HK-2 (cell line): ENCODE results near the gene RAI1.
"Not testable (repeated sequence)": the region's sequence is repeated elsewhere in the genome, so short reads cannot be mapped to it uniquely, and the experiment has no call there.

Experiments
- DNase-seq: peaks from one replicate; pipeline ENCODE4 v3.0.0-alpha.2; 2018; ENCODE audit not compliant: unreplicated experiment

RAI1 gene

GRCh38 chr17:17663160-17664063 is 17.8 kb upstream of the RAI1 start:
- peak; percentile 84 for DNase-seq

DNA sequence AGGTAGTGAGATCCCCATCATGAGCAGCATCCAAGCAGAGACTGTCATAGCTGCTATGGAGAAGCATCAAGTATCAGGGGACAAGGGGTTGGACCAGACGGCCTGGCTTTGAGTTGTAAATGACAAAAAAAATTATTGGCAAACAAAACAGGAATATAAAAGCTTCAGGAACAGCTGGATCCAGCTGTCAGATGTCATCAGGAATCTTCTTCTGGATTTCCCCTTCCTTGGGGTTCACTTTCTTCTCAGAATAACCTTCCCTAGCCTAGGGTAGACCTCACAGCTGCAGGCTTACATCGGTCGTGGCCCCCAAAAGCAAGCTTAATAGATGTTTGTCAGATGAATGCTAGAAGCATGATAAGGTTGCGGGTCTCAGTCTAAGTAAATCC is 17.2 kb upstream of the RAI1 start:
- DNase-seq = no peak

DNA sequence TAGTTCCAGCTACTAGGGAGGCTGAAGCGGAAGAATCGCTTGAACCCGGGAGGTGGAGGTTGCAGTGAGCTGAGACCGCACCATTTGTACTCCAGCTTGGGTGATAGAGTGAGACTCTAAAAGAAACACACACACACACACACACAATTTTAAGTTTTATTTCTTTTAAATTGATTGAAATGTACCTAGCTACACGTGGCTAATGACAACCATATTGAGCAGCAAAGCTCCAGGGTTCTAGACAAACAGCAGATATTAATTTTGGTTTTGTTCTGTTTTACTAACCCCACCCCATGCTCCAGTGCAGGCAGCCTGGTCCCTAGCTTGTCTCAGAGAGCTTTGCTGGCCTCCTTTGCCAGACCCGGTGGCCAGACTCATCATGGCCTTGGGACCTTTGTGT is 16.0 kb upstream of the RAI1 start:
- DNase-seq = no peak

DNA sequence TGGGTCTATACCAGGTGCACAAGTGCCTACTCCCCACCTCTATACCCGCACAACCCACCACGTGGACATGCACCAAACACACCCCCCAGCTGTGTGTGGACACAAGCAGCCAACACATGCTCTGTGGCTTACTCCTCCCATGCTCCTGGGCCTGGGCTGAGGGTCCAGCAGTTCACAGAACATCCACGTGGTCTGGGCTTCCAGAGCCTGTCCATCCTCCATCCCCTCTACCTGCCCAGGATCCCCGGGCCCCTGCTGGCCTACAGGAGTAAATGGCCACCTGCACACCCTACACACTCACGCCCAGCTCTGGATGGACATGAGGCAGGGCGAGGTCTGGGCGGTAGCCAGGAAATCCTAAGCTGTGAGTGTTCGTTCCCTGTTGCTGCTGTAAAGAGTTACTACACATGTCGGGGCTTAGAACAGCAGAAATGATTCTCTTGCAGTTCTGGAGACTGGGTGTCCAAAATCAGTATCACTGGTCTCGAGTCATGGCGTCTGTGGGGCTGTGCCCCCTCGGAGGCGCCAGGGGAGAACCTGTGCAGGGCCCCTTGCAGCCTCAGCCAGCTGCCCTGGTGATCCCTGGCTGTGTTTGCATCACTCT is 15.0 kb upstream of the RAI1 start:
- DNase-seq = no peak

GRCh38 chr17:17667231-17667630 is 14.0 kb upstream of the RAI1 start:
- DNase-seq = no peak

DNA sequence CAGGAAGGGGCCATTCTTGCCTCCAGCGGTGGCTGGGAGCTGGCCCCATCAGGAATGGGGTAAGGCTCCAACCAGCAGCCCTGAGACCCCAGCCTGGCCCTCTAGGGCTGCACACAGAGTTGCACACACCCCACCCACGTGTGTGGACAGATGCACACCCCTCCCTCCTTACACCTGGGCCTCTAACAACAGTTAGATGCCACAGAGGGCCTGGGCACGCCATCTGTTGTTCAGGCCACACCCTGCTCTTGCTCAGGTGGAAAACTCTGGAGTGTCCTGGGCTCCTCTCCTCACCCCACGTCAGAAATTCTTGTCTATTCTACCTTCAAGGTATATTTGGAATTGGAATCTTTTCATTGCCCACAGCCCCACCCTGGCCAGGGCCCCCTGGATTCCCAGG is 13.3 kb upstream of the RAI1 start:
- no peak for DNase-seq

DNA sequence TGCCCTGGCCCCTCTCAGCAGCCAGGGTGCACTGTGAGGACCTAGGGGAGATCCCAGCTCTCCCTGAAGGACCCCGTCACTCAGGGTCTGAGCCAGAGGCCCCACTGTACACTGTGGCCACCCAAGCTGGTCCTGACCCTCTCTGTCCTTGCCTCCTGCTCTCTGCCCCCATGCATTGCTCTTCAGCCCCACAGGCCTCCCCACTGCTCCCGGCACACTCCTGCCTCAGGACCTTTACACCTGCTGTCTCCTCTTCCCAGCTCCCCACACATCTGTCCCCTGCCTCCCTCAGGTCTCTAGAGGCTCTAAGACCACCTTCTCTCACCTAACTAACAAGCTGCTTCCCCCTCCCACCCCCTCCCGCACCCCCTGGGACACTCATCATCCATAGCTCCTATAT is 12.9 kb upstream of the RAI1 start:
- no peak for DNase-seq

DNA sequence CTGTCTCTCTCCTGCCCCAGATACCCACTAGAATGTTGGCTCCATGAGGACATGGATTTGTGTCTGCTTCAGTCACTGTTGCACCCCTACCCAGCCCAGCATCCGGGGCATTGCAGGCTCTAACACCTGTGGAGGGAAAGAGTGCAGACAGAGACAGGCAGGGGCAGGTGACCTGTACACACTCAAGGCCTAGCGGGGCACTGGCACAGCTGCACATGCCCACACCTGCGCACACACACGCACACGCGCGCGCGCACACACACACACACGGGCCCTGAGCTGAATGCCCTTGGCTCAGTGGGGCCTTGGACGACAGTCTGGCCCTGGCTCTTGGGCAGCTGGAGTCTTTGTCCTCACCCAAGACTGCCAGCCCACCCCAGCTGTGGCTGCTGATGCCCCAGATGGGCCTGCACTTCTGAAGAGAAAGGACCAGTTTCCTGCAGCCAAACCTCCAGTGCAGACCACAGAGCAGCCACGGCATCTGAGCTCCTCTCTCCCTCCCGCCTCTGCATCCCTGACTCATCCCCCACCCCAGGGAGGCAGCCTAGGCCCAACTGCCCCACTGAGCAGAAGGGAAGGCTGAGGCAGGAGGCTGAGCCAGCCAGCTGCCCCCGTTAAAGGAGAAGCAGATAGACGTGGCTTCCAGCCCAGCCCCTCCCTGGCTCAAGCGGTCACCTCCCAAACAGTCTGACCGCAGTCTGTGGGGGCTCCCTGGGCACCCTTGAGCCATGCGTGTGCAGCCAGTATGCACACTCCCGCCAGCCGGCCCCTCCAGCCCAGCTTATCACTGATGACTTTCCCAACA is 12.3 kb upstream of the RAI1 start:
- DNase-seq = no peak

DNA sequence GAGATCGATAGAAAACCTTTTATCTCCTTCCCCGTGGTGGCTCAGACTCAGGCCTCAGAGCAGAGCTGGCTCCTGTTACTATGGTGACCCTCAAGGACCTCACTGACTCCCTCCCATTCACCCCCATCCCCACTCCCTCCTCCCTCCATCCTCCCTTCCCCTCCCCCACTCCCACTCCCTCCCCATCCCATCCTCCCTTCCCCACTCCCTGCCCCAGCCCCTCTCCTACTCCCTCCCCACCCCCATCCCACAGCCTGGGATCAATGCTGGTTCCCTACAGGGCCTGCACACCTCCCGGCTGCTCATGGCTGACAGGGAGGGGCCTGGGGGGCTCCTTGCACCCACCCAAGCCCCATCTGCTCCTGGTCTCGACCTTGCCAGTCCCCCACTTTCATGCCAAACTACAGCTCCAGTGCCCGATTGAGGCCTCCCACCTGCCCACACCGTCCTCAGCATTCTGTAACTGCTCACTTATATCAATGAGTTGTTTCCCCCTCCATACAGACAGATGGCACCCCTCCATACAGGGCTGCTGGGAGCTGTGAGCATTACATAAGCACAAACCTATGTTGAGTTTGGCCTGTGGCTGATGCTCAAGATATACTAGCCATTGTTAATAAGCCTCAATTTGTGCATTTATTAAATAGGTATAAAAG is 11.6 kb upstream of the RAI1 start:
- no peak for DNase-seq

- DNase-seq = no peak
These were observed 10.5 kb upstream of the RAI1 start for GRCh38 chr17:17670701-17671305.

- DNase-seq = no peak
These were observed 9.7 kb upstream of the RAI1 start for GRCh38 chr17:17671369-17672129.

DNA sequence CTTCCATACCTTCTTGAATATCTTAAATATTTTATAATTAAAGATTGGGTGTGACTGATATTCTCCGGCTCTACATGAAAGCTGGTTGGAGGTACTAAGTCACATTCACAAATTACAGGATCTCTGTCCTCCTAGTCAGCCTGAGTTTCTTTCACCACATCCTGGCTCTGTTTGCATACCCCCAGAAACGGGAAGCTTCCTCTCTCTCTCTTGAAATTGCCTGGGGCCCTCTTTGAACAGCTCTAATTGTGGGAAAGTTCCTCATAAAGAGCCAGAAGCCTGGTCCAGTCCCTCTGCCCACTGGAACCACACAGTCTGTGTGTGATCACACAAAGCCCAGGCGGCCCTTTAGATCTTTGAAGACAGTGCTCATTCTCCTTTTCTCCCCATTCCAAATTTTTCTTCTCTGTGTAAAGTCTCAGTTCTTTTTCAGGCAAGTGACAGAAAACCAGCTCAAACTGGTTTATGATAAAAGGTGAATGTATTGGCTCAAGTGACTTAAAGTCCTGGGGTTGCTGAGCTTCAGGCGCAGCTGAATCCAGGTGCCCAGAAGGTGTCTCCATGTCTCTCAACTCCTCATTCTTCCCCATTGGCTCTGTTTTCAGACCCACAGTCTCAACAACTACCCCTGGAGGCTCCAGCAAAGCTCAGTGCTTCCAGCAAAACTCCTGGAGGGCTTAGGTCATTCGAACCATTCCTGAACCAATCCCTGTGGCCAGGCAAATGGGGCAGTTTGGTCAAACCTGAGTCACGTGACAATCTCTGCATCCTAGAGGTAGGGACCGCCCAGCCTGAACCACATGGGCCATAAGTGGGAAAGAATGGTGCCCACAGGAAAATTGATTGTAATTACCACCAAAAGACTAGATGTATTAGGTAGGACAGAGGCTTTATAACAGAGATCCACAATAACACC is 8.5 kb upstream of the RAI1 start:
- DNase-seq = no peak

DNA sequence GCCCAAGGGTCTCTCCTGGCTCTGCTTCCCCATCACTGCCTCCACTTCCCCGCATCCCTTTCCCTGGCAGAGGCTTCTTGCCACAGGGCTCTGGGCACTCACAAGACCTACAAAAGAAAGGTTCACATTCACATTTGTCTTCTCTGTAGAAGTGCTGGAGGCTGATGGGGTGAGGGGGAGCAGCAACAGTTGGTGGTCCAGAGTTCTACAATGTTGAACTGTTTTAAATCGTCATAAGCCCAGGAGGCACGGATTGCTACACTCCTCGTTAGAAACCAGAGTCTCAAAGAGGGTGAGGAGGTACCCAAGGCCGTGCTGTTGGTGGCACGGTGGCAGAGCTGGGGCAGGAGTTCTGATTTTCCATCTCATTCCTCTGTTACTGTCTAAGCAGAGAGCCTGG is 5.8 kb upstream of the RAI1 start:
- no peak for DNase-seq

DNA sequence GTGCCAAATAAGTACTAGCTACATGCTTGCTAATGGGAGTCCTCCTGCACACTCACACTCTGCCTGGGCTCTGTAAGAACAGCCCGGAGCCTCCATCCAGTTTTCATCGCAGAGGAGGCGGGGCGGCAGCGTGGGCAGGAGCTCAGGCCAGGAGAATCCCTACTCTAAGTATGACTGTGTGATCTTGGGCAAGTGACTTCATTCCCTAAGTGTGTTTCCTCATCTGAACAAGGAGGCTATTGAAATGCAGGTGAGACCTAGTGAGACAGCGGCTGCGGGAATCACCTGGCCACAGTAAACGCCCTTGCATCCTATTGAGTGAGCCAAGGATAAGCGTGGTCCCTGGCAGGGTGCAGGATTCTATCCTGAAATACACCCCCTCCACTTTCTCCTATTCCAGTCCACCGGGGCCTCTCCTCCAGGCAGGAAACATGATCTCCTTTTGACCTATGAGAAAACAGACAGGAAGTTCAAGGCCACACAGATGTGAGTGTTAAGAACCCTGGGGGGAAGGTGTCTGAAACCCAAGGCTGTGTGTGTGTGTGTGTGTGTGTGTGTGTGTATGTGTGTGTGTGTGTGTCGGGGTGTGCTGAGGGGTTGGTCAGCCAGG is 5.2 kb upstream of the RAI1 start:
- DNase-seq = peak; percentile 32

DNA sequence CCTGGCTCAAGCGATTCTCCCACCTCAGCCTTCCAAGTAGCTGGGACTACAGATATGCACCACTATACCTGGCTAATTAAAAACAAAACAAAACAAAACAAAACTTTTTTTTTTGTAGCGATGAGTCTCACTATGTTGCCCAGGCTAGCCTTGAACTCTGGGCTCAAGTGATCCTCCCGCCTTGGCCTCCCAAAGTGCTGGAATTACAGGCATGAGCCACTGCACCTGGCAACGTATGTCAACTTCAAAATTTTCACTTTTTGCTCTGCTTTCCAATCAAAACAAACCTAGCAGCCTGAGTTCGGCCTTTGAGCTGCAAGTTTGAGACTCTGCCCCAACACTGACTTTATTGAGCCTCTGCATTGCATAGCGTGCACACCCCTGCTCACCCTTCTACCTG is 4.5 kb upstream of the RAI1 start:
- DNase-seq = no peak

DNA sequence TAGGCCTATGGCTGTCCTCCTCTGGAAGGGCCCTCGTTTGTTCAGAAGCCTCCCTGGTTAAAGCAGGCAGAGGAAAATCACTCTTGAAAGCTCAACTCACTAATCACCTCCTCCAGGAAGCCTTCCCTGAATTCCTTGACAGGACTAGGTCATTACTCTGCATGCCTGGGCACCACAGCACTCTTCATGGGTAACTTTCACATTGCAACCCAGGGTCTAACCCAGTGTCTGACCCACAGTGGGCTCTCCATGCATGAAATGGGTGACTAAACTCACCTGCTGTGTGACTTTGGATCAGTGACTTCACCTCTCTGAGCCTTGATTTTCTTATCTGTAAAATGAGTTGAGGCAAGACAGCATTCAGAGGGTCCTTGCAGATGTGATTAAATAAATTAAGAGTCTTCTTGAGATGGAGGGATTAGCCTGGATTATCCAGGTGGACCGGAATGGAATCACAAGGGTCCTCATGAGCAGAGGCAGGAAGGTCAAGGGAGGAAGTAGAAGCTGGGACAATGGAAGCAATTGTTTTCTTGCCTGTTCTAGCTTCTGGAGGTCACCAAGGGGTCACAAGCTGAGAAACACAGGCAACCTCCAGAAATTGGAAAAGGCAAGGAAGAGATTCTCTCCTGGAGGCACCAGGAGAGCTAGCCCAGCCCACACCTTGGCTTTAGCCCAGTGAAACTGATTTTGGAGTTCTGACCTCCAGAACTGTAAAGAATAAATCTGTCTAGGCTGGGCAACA is 3.8 kb upstream of the RAI1 start:
- no peak for DNase-seq

DNA sequence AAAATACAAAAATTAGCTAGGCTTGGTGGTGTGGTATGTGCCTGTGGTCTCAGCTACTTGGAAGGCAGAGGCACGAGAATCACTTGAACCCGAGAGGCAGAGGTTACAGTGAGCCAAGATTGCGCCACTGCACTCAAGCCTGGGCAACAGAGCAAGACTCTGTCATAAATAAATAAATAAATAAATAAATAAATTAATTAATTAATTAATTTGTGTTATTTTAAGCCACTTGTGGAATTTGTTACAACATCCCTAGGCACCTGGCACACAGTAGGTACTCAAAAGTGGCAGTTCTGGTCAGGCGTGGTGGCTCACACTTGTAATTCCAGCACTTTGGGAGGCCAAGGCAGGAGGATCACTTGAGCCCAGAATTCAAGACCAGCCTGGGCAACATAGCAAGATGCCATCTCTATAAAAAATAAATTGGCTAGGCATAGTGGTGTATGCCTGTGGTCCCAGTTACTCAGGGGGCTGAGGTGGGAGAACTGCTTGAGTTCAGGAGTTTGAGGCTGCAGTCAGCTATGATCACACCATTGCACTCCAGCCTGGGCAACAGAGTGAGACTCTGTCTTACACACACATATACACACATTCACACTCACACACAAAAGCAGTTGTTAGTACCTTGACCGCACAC is 3.1 kb upstream of the RAI1 start:
- DNase-seq = not testable (repeated sequence)

- DNase-seq = no peak
These were observed 2.0 kb upstream of the RAI1 start for GRCh38 chr17:17679243-17679642.
